AG09309 (cell line): Measurements from ENCODE around the gene PRR19.

Source experiments
- DNase-seq: peaks from one replicate; pipeline ENCODE4 v3.0.0-alpha.2; 2010; ENCODE audit warnings: low read depth
- H3K4me3 ChIP-seq: 2 replicates; pipeline ENCODE4 v1.5.1; 2011; ENCODE audit warnings: mild to moderate bottlenecking, low read depth, low read length, moderate library complexity; ENCODE audit not compliant: control insufficient read depth
- TF ChIP-seq, protein P1 (sequence below): IDR thresholded peaks from 2 replicates; pipeline ENCODE4 v1.5.1; 2011; ENCODE audit warnings: mild to moderate bottlenecking, low read depth, low read length, inconsistent platforms; ENCODE audit not compliant: insufficient read depth, control insufficient read depth; ENCODE audit errors: missing control alignments

Gene PRR19

GRCh38 chr19:42292042-42292960 lies 9.6 kb upstream of the PRR19 start:
- H3K4me3 ChIP-seq = no peak overlapping the region
- DNase-seq = no peak
- TF ChIP-seq, protein P1, sequence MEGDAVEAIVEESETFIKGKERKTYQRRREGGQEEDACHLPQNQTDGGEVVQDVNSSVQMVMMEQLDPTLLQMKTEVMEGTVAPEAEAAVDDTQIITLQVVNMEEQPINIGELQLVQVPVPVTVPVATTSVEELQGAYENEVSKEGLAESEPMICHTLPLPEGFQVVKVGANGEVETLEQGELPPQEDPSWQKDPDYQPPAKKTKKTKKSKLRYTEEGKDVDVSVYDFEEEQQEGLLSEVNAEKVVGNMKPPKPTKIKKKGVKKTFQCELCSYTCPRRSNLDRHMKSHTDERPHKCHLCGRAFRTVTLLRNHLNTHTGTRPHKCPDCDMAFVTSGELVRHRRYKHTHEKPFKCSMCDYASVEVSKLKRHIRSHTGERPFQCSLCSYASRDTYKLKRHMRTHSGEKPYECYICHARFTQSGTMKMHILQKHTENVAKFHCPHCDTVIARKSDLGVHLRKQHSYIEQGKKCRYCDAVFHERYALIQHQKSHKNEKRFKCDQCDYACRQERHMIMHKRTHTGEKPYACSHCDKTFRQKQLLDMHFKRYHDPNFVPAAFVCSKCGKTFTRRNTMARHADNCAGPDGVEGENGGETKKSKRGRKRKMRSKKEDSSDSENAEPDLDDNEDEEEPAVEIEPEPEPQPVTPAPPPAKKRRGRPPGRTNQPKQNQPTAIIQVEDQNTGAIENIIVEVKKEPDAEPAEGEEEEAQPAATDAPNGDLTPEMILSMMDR = no peak

- TF ChIP-seq, protein P1 = no peak
- H3K4me3 ChIP-seq = no peak overlapping the region
- no peak for DNase-seq
These were observed 9.0 kb upstream of the PRR19 start for GRCh38 chr19:42292963-42293362.

DNA sequence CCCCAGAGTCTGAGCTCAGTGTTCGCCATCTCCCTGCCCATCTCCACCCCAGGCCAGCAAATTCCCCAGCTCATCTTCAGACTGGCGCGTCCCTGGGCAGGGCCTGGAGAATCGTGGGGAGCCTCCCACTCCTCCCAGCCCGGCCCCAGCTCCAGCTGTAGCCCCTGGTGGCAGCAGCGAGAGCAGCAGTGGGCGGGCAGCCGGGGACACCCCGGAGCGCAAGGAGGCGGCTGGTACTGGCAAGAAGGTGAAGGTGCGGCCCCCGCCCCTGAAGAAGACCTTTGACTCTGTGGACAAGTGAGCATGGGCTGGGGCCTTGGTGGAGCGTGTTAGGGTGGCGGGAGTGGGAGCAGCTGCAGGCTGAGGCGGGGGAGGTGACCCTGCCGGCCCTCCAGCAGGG lies 8.4 kb upstream of the PRR19 start:
- TF ChIP-seq, protein P1 = peak; percentile 8
- H3K4me3 ChIP-seq = no peak overlapping the region
- no peak for DNase-seq

GRCh38 chr19:42293948-42294347 lies 8.0 kb upstream of the PRR19 start:
- no peak overlapping the region for H3K4me3 ChIP-seq
- TF ChIP-seq, protein P1 = no peak
- no peak for DNase-seq

GRCh38 chr19:42294471-42295137 lies 7.3 kb upstream of the PRR19 start:
- no peak overlapping the region for H3K4me3 ChIP-seq
- TF ChIP-seq, protein P1 = no peak
- DNase-seq = no peak

GRCh38 chr19:42295342-42295741 lies 6.6 kb upstream of the PRR19 start:
- H3K4me3 ChIP-seq = no peak overlapping the region
- no peak for DNase-seq
- TF ChIP-seq, protein P1 = no peak
